GM12891 (cell line): ENCODE measurements around the gene SETD2.

ENCODE experiments used
- PAX5 ChIP-seq: IDR thresholded peaks from 2 replicates; pipeline ENCODE4 v1.6.1; 2011; ENCODE audit warnings: low read length, moderate library complexity, mild to moderate bottlenecking; ENCODE audit not compliant: insufficient read depth, severe bottlenecking
- POLR2A ChIP-seq: IDR thresholded peaks from 2 replicates; pipeline ENCODE4 v1.6.1; 2011; ENCODE audit warnings: low read depth, low read length, control low read depth
- POLR2AphosphoS5 ChIP-seq: IDR thresholded peaks from 2 replicates; pipeline ENCODE4 v1.6.1; 2011; ENCODE audit warnings: low read depth, low read length, control low read depth
- POU2F2 ChIP-seq: IDR thresholded peaks from 2 replicates; pipeline ENCODE4 v1.6.1; 2011; ENCODE audit warnings: low read depth, mild to moderate bottlenecking, control low read depth, low read length, moderate library complexity
- TAF1 ChIP-seq: IDR thresholded peaks from 2 replicates; pipeline ENCODE4 v1.6.1; 2011; ENCODE audit warnings: low read depth, low read length, control low read depth

GRCh38 chr3:47112997-47113396 is 50.9 kb downstream of the SETD2 start:
- TF ChIP-seq TAF1 (no peak), POU2F2 (no peak), POLR2A (no peak), POLR2AphosphoS5 (no peak), PAX5 (no peak)
